IMR-90 (cell line): ENCODE results near the gene SLC35F3. TPM values are rescaled to one million over a fixed set of nuclear protein-coding genes. Genes with fewer than 3 reads are reported as not detected.

Experiments used
- ATAC-seq: fragments of 200-7000 bp; cut with Tn5 transposase; 2 replicates; pipeline ENCODE4 v1.9.1; 2020; ENCODE audit warnings: low read depth, mild to moderate bottlenecking, moderate library complexity
- BruUV-seq: library from RNA; stranded (reverse); fragments of 400-500 nt; replicated peaks from 2 replicates; lab custom pipeline; 2021; lab: Mats Ljungman, UMichigan
- CTCF ChIA-PET: fragments of 300-600 bp; formaldehyde crosslinking; extraction: SDS; loops from one replicate; lab custom pipeline; 2021; ENCODE audit warnings: antibody characterized with exemption; lab: Yijun Ruan, JAX
- POLR2A ChIA-PET: fragments of 300-600 bp; sonication (Branson Sonifier 250); formaldehyde crosslinking; loops from one replicate; lab custom pipeline; 2022; ENCODE audit warnings: antibody characterized with exemption; ENCODE audit not compliant: unreplicated experiment; lab: Charles Lee
- DNase-seq: peaks from one replicate; pipeline ENCODE4 v3.0.0; 2013
- H2AFZ ChIP-seq: replicated peaks from 2 replicates; pipeline ENCODE3; 2013; ENCODE audit warnings: low read length, mild to moderate bottlenecking; ENCODE audit not compliant: poor library complexity
- H2AK5ac ChIP-seq: 2 replicates; pipeline ENCODE4 v1.6.1; 2013; ENCODE audit warnings: low read depth, low read length, inconsistent platforms
- H2AK9ac ChIP-seq: replicated peaks from 2 replicates; pipeline ENCODE3; 2013; ENCODE audit warnings: mild to moderate bottlenecking, low read depth, low read length, moderate library complexity; ENCODE audit not compliant: poor library complexity
- H2BK120ac ChIP-seq: 2 replicates; pipeline ENCODE4 v1.6.1; 2013; ENCODE audit warnings: low read depth, low read length, inconsistent platforms
- H2BK15ac ChIP-seq: 3 replicates; pipeline ENCODE4 v1.6.1; 2013; ENCODE audit warnings: low read depth, low read length, inconsistent platforms
- H2BK20ac ChIP-seq: 2 replicates; pipeline ENCODE4 v1.6.1; 2013; ENCODE audit warnings: low read depth, mild to moderate bottlenecking, inconsistent platforms, low read length, moderate library complexity
- H2BK5ac ChIP-seq: 2 replicates; pipeline ENCODE4 v1.6.1; 2013; ENCODE audit warnings: mild to moderate bottlenecking, low read depth, low read length, inconsistent platforms; ENCODE audit not compliant: poor library complexity, severe bottlenecking
- H3K14ac ChIP-seq: replicated peaks from 2 replicates; pipeline ENCODE4 v1.6.1; 2013; ENCODE audit warnings: low read depth, low read length, inconsistent platforms
- H3K18ac ChIP-seq: 2 replicates; pipeline ENCODE4 v1.6.1; 2013; ENCODE audit warnings: low read depth, low read length, control low read depth
- H3K23ac ChIP-seq: 2 replicates; pipeline ENCODE4 v1.6.1; 2013; ENCODE audit warnings: low read depth, low read length, inconsistent platforms
- H3K27ac ChIP-seq: 2 replicates; pipeline ENCODE4 v1.5.1; 2013; ENCODE audit warnings: mild to moderate bottlenecking, control low read depth, low read length; ENCODE audit not compliant: insufficient read depth
- H3K27me3 ChIP-seq: 2 replicates; pipeline ENCODE4 v1.6.1; 2013; ENCODE audit warnings: low read length; ENCODE audit not compliant: control insufficient read depth, insufficient read depth
- H3K36me3 ChIP-seq: 2 replicates; pipeline ENCODE4 v1.6.1; 2013; ENCODE audit warnings: low read length, mixed read lengths; ENCODE audit not compliant: control insufficient read depth, insufficient read depth
- H3K4ac ChIP-seq: 2 replicates; pipeline ENCODE4 v1.6.1; 2013; ENCODE audit warnings: low read depth, low read length, inconsistent platforms
- H3K4me1 ChIP-seq: 2 replicates; pipeline ENCODE4 v1.6.1; 2013; ENCODE audit warnings: low read length, mixed read lengths; ENCODE audit not compliant: control insufficient read depth, insufficient read depth
- H3K4me2 ChIP-seq: 2 replicates; pipeline ENCODE4 v1.6.1; 2013; ENCODE audit warnings: low read depth, mild to moderate bottlenecking, control low read depth, low read length, moderate library complexity
- H3K4me3 ChIP-seq: 2 replicates; pipeline ENCODE4 v1.5.1; 2013; ENCODE audit warnings: low read depth, mild to moderate bottlenecking, control low read depth, low read length, moderate library complexity; ENCODE audit not compliant: insufficient read depth
- H3K56ac ChIP-seq: 2 replicates; pipeline ENCODE4 v1.6.1; 2013; ENCODE audit warnings: low read length, inconsistent platforms; ENCODE audit not compliant: insufficient read depth; ENCODE audit errors: extremely low read depth
- H3K79me1 ChIP-seq, 2 experiments: 2 replicates each; pipeline ENCODE4 v1.6.1; 2013; ENCODE audit warnings: low read length in 2 of 2, inconsistent platforms in 1 of 2, low read depth in 1 of 2
- H3K9ac ChIP-seq: 2 replicates; pipeline ENCODE4 v1.6.1; 2013; ENCODE audit warnings: low read depth, low read length, control low read depth
- H3K9me1 ChIP-seq: 2 replicates; pipeline ENCODE4 v1.6.1; 2013; ENCODE audit warnings: low read length, inconsistent platforms; ENCODE audit not compliant: insufficient read depth
- H3K9me3 ChIP-seq: 2 replicates; pipeline ENCODE4 v1.6.1; 2013; ENCODE audit warnings: low read length; ENCODE audit not compliant: control insufficient read depth, insufficient read depth
- H4K20me1 ChIP-seq: 2 replicates; pipeline ENCODE4 v1.6.1; 2013; ENCODE audit warnings: low read length, inconsistent platforms; ENCODE audit not compliant: insufficient read depth
- H4K5ac ChIP-seq: 2 replicates; pipeline ENCODE4 v1.6.1; 2013; ENCODE audit warnings: mild to moderate bottlenecking, low read depth, low read length, control low read depth
- H4K8ac ChIP-seq, 2 experiments: 2 replicates each; pipeline ENCODE4 v1.6.1; 2013; ENCODE audit warnings: low read depth in 2 of 2, low read length in 2 of 2, control low read depth in 1 of 2, inconsistent platforms in 1 of 2
- H4K91ac ChIP-seq: 2 replicates; pipeline ENCODE4 v1.6.1; 2013; ENCODE audit warnings: low read depth, low read length, inconsistent platforms; ENCODE audit not compliant: insufficient read depth
- CHD1 ChIP-seq: IDR thresholded peaks from 2 replicates; pipeline ENCODE4 v1.6.1; 2012; ENCODE audit warnings: low read depth, low read length, improper control_type of control experiment
- RAD21 ChIP-seq: IDR thresholded peaks from 2 replicates; pipeline ENCODE4 v1.6.1; 2012; ENCODE audit warnings: low read length, improper control_type of control experiment
- WGBS, 2 experiments: methylation state at CpG; one replicate each; pipeline versions ENCODE4 v1.1.5 to v1.1.7; 2013; ENCODE audit warnings: missing lambda C conversion rate in 2 of 2; ENCODE audit not compliant: insufficient read length in 1 of 2; ENCODE audit errors: extremely low coverage in 2 of 2; 5-methylcytosine and 5-hydroxymethylcytosine counted together
- dilution Hi-C: fragments of 300-500 bp; cut with HindIII; formaldehyde crosslinking; loops from one replicate; pipeline ENCODE4 v1.14.3; 2018; ENCODE audit warnings: low sequenced_read_pairs; ENCODE audit not compliant: unreplicated experiment
- in situ Hi-C: fragments of 300-500 bp; cut with MboI; formaldehyde crosslinking; loops from 3 replicates; pipeline ENCODE4 v1.14.3; 2019; ENCODE audit warnings: low sequenced_read_pairs, inconsistent platforms, mixed read lengths
- intact Hi-C: fragments of 100-400 bp; cut with micrococcal nuclease; formaldehyde crosslinking; loops from 2 replicates; pipeline ENCODE4 v1.10.0; 2022
- polyA plus RNA-seq, 3 experiments: library from polyadenylated mRNA; depleted of rRNA; stranded (reverse); fragments of >200 nt; gene quantifications; 2 replicates each; pipeline ENCODE4 v1.2.3, GENCODE V29; 2012; ENCODE audit warnings: low replicate concordance in 1 of 3
- total RNA-seq: library from RNA; depleted of rRNA; stranded (reverse); fragments of >200 nt; gene quantifications from 2 replicates; pipeline ENCODE4 v1.2.3, GENCODE V29; 2012
- TF ChIP-seq, protein P1 (sequence below): fragments of 150-350 bp; IDR thresholded peaks from 2 replicates; pipeline ENCODE4 v1.6.1; 2016; ENCODE audit warnings: low read depth, mild to moderate bottlenecking, low read length, moderate library complexity, borderline replicate concordance

SLC35F3 gene
- total and polyA plus RNA-seq, 2 of the 4 experiments (the other 2 are of a cell fraction): under 0.01 to 0.17 TPM

DNA sequence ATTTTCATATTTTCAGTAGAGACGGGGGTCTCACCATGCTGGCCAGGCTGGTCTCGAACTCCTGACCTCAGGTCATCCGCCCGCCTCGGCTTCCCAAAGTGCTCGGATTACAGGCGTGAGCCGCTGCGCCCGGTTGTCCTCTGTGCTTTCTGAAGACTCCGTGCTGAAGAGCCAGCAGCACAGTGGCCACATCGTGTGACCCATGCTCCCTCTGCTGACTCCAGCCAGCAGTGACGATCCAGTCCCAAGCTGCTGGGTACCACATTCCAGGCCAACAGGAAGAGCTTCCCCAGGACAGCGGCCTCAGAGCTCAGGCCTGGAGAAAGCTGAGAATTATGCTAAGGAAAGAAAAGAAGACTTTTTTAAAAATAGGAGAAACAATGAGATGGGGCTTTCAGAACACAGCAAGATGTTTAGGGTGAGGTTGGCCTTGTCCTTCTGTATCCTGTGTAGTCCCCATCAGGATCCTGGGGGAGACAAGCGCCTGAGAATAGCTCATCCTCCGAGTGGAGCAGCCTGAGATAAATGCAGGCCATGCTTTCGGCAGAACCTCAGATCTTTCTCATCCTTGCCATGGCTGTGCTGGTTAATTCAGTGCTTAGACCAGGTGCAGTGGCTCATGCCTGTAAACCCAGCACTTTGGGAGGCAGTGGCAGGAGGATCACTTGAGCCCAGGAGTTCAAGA lies 207.1 kb downstream of the SLC35F3 start:
- Histone ChIP-seq H3K4me2 (no peak overlapping the region), H3K9ac (no peak overlapping the region), H2BK15ac (no peak overlapping the region), H4K8ac (no peak overlapping the region), H3K4ac (no peak overlapping the region), H2AK9ac (no peak overlapping the region), H4K20me1 (no peaks in the 10 kb centered on the region), H3K9me3 (no peaks in the 10 kb centered on the region), H3K9me1 (no peaks in the 10 kb centered on the region), H3K27ac (no peak overlapping the region), H2AFZ (no peak overlapping the region), H3K4me3 (no peak overlapping the region), H3K23ac (no peak overlapping the region), H3K27me3 (no peaks in the 10 kb centered on the region), H2AK5ac (no peak overlapping the region), H2BK5ac (no peak overlapping the region), H3K18ac (no peak overlapping the region), H3K36me3 (no peaks in the 10 kb centered on the region), H3K14ac (no peak overlapping the region), H2BK20ac (no peak overlapping the region), H3K4me1 (no peaks in the 10 kb centered on the region), H3K79me1 (no peaks in the 10 kb centered on the region), H2BK120ac (no peak overlapping the region), H4K5ac (no peak overlapping the region), H3K56ac (no peak overlapping the region), H4K91ac (no peak overlapping the region)
- in situ Hi-C loops: loop anchor here (25.0 kb wide), 1 partner anchor 476 kb away; no protein-coding TSS in a partner anchor
- intact Hi-C loops: loop anchor here (2.0 to 10.0 kb wide), 3 partner anchors 491 to 983 kb away; no protein-coding TSS in a partner anchor
- DNase-seq (peak; percentile 15), ATAC-seq (peak; percentile 54)
- BruUV-seq: no TSS peak
- POLR2A ChIA-PET: no interaction called here
- TF ChIP-seq RAD21 (no peak), CHD1 (no peak)
- TF ChIP-seq, protein P1, sequence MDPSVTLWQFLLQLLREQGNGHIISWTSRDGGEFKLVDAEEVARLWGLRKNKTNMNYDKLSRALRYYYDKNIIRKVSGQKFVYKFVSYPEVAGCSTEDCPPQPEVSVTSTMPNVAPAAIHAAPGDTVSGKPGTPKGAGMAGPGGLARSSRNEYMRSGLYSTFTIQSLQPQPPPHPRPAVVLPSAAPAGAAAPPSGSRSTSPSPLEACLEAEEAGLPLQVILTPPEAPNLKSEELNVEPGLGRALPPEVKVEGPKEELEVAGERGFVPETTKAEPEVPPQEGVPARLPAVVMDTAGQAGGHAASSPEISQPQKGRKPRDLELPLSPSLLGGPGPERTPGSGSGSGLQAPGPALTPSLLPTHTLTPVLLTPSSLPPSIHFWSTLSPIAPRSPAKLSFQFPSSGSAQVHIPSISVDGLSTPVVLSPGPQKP: no peak
- dilution Hi-C loops: no loop called here
- CTCF ChIA-PET: interaction anchor here (1.1 to 2.0 kb wide), 2 partner anchors 198 to 807 kb away, joined by 3 to 5 read pairs; no protein-coding TSS in a partner anchor
- WGBS, 2 experiments: 35% methylated on average over 12 of the region's 17 CpGs; no CpG with 5 or more reads in 1 of the 2 experiments
